Hematopoietic multipotent progenitor cell treated with erythropoietin and hydrocortisone succinate and interleukin-3 and kit ligand, for 15 days (in vitro differentiated cells): ENCODE data around the gene SLC27A3.

Experiments
- DNase-seq: peaks from one replicate; pipeline ENCODE4 v3.0.0-alpha.2; 2015; ENCODE audit warnings: low spot score

SLC27A3 gene

DNA sequence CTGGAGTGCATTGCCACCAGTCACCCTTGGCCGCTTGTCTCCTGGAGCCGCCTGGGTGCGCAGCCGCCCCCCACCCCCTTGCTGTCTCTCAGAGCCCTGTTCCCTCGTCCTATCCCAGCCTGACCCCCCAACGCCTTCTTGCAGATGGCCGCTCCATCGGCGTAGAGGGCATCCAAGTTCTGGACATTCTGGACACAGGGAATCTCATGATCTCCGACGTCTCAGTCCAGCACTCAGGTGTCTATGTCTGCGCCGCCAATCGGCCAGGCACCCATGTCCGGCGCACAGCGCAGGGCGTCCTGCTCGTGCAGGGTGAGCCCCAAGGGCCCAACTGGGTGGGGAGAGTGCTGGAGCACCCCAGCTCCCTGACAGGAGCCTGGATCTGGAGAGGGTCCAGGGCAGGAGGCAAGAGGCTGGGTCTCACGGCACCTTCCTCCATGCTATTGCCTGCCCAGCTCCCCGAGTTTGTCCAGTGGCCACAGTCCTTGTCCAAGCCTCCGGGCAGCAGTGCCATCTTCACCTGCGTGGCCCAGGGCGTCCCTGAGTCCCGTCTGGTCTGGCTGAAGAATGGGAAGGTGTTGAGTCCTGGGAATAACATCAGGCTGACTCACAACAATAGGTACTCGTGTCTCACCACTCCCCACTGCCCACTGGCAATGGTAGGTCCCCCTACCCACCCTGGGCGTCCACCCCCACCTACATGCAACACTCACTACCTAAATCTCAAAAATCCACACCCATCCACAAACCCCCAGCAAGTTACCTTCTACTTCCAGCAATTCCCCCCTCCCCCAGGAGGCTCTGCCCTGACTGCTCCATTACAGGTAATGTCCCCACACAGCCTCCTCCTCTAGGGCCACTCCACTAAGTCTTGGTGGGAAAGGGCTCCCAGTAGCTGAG, 24.6 kb downstream of the SLC27A3 start:
- no peak for DNase-seq

DNA sequence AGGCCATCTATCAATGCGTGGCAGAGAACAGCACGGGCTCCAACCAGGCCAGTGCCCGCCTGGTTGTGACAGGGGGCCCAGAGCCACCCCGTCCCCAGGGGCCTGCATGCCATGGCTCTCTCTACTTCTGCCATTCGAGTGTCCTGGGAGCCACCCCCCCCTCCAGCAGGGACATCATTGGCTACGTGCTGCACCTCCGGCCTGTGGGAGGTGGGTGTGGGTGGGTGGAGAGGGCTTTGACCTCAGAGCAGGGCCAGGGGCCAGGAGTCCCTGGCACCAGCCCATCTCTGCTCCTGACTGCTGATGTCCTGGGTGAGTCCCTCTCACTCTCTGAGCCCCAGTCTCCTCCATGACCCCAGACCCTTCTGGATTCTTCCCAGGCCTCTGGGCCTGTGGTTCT, 25.3 kb downstream of the SLC27A3 start:
- DNase-seq = no peak

DNA sequence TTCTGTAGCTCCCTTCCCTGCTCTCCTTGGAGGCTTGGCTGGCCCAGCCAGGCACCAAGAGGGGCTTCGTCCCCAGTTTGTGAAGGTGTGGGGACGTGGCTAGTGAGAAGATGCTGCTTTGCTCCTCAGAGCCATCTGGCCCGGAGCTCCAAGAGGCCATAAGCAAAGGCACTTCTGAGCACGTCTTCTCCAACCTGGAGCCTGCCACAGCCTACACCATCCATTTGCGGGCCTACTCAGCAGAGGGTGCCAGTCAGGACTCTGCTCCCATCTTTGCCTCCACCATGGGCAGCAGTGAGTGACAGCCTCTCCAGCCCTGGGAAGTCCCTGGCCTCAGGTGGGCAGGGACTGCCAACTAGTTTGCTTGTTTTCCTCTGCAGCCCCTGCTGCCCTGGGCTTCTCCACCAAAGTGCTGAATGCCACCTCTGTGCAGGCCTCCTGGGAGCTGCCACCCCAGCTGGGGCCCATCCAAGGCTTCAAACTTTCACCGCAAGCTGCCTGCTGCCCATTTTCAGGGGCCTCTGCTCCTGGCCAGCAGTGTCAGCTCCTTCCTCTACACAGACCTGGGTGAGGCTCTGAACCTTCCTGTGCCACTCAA, 25.9 kb downstream of the SLC27A3 start:
- DNase-seq = no peak

DNA sequence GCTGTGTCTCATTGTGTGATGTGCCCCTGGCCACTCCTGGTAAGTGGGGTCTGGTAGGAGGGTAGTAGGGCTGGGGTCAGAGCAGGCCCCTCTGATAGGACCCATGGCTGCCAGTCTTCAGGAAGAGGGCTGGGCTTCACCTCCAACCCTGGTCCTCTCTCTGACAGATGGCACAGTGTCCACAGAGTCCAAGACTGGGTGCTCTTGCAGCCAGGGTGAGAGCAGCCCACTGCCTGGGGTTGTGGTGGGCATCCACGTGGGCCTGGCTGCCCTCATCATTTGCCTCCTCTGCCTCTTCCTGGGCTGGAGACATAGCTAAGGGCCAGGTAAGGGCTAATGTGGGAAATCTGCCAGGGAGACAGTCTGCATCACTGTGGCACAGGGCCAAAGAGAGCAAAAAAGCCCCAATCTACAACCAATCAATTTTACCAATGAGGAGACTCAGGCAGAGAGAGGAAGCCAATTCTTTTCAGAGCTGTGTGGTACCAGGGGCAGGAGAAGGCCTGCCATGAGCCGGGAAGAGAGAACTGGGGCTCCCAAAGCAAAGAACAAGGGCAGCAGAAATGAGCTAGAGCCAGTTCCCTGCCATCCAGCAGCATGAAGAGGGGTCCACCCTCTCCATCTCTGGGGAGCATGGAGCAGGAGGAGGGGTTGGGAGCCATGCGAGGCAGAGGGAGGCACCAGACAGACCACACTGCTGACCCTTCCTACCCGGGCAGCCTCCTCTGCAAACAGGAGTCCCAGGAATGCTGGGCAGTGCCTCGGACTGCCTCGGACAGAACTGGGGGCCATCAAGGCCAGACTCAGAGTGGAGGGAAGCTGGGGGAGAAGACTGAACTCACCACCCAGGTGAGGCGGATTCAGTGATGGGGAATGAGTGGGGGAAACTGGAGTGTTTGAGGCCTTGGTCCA, 26.8 kb downstream of the SLC27A3 start:
- DNase-seq = no peak

DNA sequence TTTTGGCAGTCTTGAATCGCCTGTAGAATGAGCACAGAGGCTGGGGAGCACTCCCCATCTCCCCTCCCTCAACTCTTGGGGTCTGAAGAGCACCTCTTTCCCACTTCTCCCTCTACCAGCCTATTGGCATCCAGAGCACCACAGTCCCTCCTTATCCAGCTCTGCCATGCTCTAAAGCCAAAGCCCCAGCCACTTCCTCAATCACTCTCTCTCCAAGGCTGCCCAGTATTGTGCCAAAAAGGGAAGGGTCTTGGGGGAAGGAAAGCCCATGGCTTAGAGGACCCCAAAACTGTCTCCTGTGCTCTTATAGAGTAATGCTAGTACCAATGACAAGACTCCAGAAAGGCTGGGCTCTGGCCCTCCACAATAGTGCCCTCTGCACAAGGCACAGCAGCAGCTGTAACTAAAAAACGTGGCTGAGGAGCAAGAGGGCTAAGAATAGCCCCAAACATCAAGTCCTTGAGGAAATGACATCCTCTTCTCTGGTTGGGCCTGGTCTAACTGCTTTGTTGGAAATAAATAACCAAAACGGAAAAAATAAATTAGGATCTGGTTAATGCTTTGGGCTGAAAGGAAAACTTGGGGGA, 28.4 kb downstream of the SLC27A3 start:
- DNase-seq = no peak

DNA sequence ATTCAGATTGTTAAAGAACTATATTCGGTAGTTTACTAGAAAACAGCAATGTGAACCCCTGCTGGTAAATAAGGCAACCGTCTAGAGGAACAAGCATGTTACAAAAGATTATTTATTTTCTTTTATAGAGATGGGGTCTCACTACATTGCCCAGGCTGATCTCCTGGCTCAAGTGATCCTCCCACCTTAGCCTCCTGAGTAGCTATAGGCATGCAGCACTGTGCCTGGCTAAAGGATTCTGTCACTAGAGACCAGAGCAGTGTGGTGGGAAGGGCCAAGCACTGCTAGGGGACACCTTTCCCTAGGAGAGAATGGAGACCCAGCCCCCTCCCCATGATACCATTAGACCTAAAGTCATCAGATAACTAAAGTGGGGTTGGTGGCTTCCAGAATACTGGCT, 28.9 kb downstream of the SLC27A3 start:
- no peak for DNase-seq

DNA sequence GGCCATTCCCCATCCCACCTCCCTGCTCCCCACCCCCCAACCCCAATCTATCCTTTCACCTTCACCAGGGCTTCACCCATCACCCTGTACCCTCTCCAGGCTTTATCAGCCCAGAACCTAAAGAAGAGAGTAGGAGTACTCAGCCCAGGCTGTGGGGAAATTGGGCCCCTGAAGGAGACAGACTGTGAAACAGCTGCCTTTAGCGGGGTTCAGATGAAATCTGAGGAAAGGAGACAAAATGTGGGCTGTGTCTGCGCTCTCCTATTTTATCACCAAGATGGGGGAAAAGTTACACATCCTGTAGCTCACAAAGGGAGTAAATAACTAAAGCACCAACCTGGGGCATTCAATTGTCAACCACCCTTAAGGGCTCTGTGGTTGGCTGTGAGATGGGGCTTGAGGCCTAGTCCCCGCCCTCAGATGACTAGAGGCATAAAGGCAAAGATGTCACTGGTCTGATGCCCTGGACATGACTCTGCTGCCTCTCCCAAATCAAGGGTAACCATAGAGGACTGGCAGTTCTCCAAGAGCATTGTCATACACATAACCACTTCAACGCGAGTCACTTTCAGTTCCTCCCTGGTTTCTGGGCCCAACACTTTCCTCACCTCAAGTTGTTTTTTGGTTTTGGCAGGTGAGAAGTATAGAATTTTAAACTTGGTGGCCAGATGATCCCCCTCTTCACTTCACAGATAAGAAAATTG, 30.0 kb downstream of the SLC27A3 start:
- DNase-seq = peak; percentile 70

DNA sequence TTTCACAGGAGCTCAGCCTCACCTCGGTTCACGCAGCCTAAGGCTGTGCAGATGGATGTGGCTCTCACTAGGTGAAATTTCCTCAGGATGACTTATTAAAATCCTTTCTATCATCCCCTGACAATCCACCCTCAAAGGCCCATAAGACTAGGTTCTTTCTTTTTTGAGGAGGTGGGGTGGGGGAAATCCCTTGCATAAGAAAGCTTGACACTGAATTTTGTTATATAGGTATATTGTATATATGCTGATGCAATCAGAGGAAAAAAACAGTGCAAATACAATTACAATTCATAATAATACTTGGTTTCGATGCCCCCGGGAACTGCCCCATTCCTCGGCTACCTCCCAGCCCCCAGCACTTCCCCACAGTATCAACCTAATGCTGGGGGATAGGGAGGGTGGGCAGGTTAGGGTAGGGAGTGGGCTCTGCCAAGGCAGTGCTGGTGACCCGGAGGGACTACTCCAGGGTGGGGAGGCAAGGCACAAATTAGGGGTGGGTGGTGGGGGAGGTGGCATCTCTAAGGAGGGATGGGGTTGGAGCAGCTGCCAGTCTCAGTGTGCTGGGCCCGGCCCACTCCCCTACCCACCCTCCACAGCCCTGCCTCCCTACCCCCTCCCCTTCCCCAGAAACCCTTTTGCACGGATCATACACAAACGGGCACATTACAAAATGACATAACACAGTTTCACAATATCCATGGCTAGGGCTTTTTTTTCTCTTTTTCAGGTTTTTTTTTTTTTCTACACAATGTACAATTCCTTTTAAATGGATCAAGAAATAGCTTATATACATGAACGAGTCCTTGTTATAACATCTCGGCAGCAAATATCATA, 30.9 kb downstream of the SLC27A3 start:
- no peak for DNase-seq

DNA sequence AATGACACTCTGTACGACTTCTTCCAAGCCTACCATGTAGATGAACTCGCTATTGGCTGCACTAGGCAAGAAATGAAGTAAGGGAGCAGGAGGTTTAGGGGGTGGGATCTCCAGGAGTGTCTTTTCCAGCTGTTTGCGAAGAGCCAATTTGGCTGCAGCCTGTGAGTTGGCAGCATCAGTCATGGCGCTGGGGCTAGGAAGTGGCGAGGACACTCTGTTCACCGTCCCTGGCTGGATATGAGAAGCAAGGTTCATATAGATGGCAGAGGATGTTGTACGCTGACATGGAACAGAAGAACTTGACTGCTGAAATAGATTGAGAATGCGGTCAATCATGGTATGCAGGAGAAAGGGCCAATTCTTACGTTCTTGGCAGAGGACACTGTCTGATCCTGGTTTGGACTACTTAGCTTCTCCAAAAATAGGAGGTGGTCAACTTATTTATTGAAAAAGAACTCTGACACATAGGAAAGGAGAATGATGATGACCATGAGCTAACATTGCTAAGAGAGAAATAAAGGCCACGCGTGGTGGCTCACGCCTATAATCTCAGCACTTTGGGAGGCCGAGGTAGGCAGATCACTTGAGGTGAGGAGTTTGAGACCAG, 41.2 kb downstream of the SLC27A3 start:
- no peak for DNase-seq

DNA sequence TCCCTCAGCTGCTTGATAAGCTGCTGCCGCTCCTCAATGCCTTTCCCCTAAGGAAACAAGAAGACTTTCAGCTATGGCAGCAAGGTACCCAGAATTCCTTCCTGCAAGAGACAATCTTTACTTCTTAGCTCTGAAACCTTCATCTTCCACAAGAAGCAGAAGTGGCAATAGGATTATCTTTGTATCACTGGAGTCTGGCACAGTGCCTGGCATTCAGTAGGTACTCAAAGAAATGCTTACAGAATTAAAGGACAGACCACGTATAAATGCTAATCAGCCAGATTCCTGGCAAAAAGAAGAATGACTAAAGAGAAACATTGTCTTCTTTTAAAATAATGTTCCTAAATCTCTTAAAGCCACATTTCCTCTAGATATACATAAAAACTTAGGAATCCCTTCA, 43.7 kb downstream of the SLC27A3 start:
- no peak for DNase-seq

DNA sequence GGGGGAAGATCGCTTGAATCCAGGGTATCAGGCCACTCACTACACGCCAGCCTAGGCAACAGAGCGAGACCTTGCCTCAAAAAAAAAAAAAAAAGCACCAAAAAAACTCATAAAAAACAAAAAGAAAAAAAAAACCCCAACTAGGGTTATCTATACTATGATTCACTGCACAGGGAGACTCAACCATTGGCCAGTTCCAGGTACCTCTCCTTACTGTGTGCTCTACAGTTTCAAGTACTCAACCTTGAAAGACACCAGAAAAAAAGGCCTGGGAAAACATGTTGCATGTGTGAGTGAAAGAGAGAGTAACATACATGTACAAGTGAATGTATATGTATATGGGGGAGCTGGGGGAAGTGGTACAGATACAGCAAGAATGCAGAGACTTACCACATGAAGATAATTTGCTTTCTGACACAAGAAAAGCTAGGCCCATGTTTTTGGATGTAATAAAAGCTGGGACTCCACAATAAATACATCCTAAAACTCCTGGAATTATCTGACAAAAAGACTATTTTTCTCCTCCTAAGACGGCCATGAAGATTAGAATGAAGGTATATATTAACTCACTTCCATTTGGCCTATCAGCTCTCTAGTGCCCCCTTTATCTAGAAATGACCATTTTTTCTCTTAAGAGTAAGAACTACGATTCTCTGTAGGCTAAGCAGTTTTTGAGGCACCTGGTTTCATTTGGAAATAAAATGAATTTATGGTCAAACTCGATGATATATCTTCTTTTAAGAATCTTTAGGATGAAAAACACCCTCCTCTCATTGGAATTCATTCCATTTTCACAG, 52.2 kb downstream of the SLC27A3 start:
- no peak for DNase-seq
